Heart left ventricle (tissue), 16 donors: ENCODE measurements around the gene GNL3. TPM values are rescaled to one million over a fixed set of nuclear protein-coding genes. Genes with fewer than 3 reads are reported as not detected.

Source experiments
- ATAC-seq, 4 donors: fragments of 200-7000 bp; cut with Tn5 transposase; one replicate each; pipeline ENCODE4 v1.9.1; 2020 to 2022; ENCODE audit warnings: moderate library complexity in 4 of 4, mild to moderate bottlenecking in 3 of 4, moderate number of reproducible peaks in 1 of 4
- DNase-seq, 5 donors: peaks; one replicate each; pipeline ENCODE4 v3.0.0-alpha.2; 2020
- H3K27ac ChIP-seq, 12 donors: fragments of 200-600 bp; sonication (generic) in 4 of 12; one replicate each; pipeline versions ENCODE4 v1.5.0 to v1.8.0; 2016 to 2022; ENCODE audit warnings: mild to moderate bottlenecking in 2 of 12
- H3K27me3 ChIP-seq, 9 donors: fragments of 200-600 bp; sonication (generic) in 2 of 9; one replicate each; pipeline versions ENCODE4 v1.5.1 to v1.8.0; 2016 to 2022; ENCODE audit warnings: mild to moderate bottlenecking in 3 of 9
- H3K36me3 ChIP-seq, 9 donors: fragments of 200-600 bp; sonication (generic) in 2 of 9; one replicate each; pipeline versions ENCODE4 v1.5.0 to v1.8.0; 2018 to 2022; ENCODE audit warnings: mild to moderate bottlenecking in 2 of 9
- H3K4me1 ChIP-seq, 12 donors: fragments of 200-600 bp; sonication (generic) in 4 of 12; one replicate each; pipeline versions ENCODE4 v1.5.0 to v1.8.0; 2016 to 2022; ENCODE audit warnings: mild to moderate bottlenecking in 3 of 12
- H3K4me3 ChIP-seq, 12 donors: fragments of 200-600 bp; sonication (generic) in 4 of 12; one replicate each; pipeline versions ENCODE4 v1.5.0 to v1.8.0; 2017 to 2022; ENCODE audit warnings: mild to moderate bottlenecking in 9 of 12, moderate library complexity in 4 of 12
- H3K9me3 ChIP-seq, 12 donors: fragments of 200-600 bp; sonication (generic) in 4 of 12; one replicate each; pipeline versions ENCODE4 v1.5.0 to v1.8.0; 2016 to 2022; ENCODE audit warnings: mild to moderate bottlenecking in 1 of 12
- CTCF ChIP-seq, 12 donors: fragments of 200-600 bp; sonication (generic) in 4 of 12; IDR thresholded peaks; one replicate each; pipeline versions ENCODE4 v1.5.0 to v1.8.0; 2018 to 2022; ENCODE audit warnings: antibody characterized with exemption in 12 of 12, mild to moderate bottlenecking in 5 of 12
- POLR2A ChIP-seq, 2 donors: fragments of 450-650 bp; IDR thresholded peaks; one replicate each; pipeline ENCODE4 v1.6.1; 2017; ENCODE audit warnings: antibody characterized with exemption in 2 of 2, mild to moderate bottlenecking in 2 of 2, moderate library complexity in 2 of 2
- WGBS, 4 donors: extraction: QIAGEN DNeasy Blood & Tissue Kit in 2 of 4; methylation state at CpG; one replicate each; pipeline versions ENCODE4 v1.1.5 to v1.1.7; 2013 to 2018; 5-methylcytosine and 5-hydroxymethylcytosine counted together
- intact Hi-C, 10 donors: fragments of 100-400 bp; cut with DNase I; formaldehyde crosslinking; loops; one replicate each; pipeline versions ENCODE4 v1.11.1 to v1.14.2; 2022
- long read RNA-seq, 3 donors: library from polyadenylated mRNA; unstranded; transcript quantifications; one replicate each; pipeline ENCODE4 v2.0.0, GENCODE V29; 2020 to 2021
- polyA plus RNA-seq, 2 donors: library from polyadenylated mRNA; stranded (reverse); fragments of 200-250 nt; gene quantifications; one replicate each; pipeline ENCODE4 v1.2.3, GENCODE V29; 2013
- total RNA-seq, 9 donors: library from RNA; depleted of rRNA in 2 of 9; stranded (reverse); fragments of >200 nt in 2 of 9; fragmentation: NEBNext Ultra II Directional in 3 of 9; extraction: Animal tissue kit (Norgen Biotek cat#: 25700) in 3 of 9; gene quantifications; one replicate each; pipeline versions ENCODE4 v1.1.0 to v1.2.4, GENCODE V29; 2016 to 2023
- donor health status: ischemic (EF 13 %, LVEDD 7.1; RV severe dilation, severe dysfunction).
- donor health status: healthy with polysubstance abuse.
- donor health status: DM: no; HTN: yes; CAD: no.
- donor health status: DM: no; HTN: no; CAD: no.
- donor health status: ischemic (EF 25% LVEDD 6.9; RV normal size, moderate dysfunction).
- donor health status: ischemic (EF 25% LVEDD 5.7; RV mildly dilated, moderate dysfunction).
- donor health status: healthy.
- donor health status: DM: yes; HTN: yes; CAD: no.
- donor health status: ischemic (EF 35%, LVEDD 5.7; RV mildly dilated, moderate dysfunction).
- donor health status: nonischemic (EF 11% LVEDD 7.7; RV severe dilation, severe dysfunction).
- donor health status: DM: yes; HTN: yes; CAD: no.
- donor health status: PGD.
- donor health status: ischemic (EF 29% LVEDD 5.4; RV normal size, mild dysfunction).
- donor health status: nonischemic (EF 23%, LVEDD 6.1; RV moderate dilation, normal function).

GNL3 gene
- total RNA-seq: 10 to 100 TPM; 23.6 to 47.4 (median 29.4) TPM
- 10 to 100 TPM; 25.4 to 85.3 TPM for polyA plus RNA-seq
- long read RNA-seq, donor 1, transcript GNL3-202 (15 exons, 2,040 nt): major isoform, 27 of 47 reads
- long read RNA-seq, donor 1, partial matches to known transcripts: 1 of 47 reads
- long read RNA-seq, donor 1, other reads (novel, unspliced or antisense): 19 of 47 reads
- long read RNA-seq, donor 2, transcript GNL3-202 (15 exons, 2,040 nt): major isoform, 114 of 153 reads
- long read RNA-seq, donor 2, partial matches to known transcripts: 18 of 153 reads
- long read RNA-seq, donor 2, other reads (novel, unspliced or antisense): 20 of 153 reads
- long read RNA-seq, donor 3, transcript GNL3-202 (15 exons, 2,040 nt): major isoform, 29 of 52 reads
- long read RNA-seq, donor 3, partial matches to known transcripts: 2 of 52 reads
- long read RNA-seq, donor 3, other reads (novel, unspliced or antisense): 19 of 52 reads

GRCh38 chr3:52685709-52686691, at the start of gene GNL3, which contains the start of gene PBRM1:
Gene GNL3, plus strand, starts transcription at chr3:52686032. Its CDS starts 61 bp downstream, at chr3:52686093.
Gene PBRM1, minus strand, starts transcription at chr3:52685913.
- Histone ChIP-seq H3K4me3 (peak within 1 kb of the TSS; percentile 55 to 91 (median 84)), H3K9me3 (no peaks in the 10 kb centered on the region), H3K27me3 (no peaks in the 10 kb centered on the region), H3K4me1 (peaks cover 12 to 64% (median 42%) of the 10 kb centered on the region in 12 donors), H3K27ac (peak within 1 kb of the TSS; percentile 91 to 99 (median 98)), H3K36me3 (peaks cover 5 to 52% (median 41%) of the 10 kb centered on the region in 9 donors)
- intact Hi-C loops: loop anchor here in 7 of 10 donors (1.0 to 10.0 kb wide), 6 partner anchors 19 to 231 kb away; partner anchors contain the start of genes GLT8D1 (in 1 of the 7), NISCH (in 1 of the 7), SPCS1 (in 1 of the 7) and TNNC1 (in 1 of the 7)
- ATAC-seq: peak; percentile 87 to 95 (median 92)
- no peak for TF ChIP-seq CTCF (IDR thresholded peaks at IDR 0.05)
- peak in 1 of 2 donors; percentile 87 for TF ChIP-seq POLR2A (IDR thresholded peaks at IDR 0.05)
- peak; percentile 94 to 96 (median 95) for DNase-seq
- WGBS, 4 donors: 0 to 1% (median 0%) methylated on average over 40 to 82 of the region's 82 CpGs

- Histone ChIP-seq H3K4me3 (no peak overlapping the region), H3K4me1 (no peaks in the 10 kb centered on the region), H3K36me3 (peaks cover 5 to 100% (median 92%) of the 10 kb centered on the region in 9 donors), H3K27me3 (no peaks in the 10 kb centered on the region), H3K27ac (no peak overlapping the region), H3K9me3 (no peaks in the 10 kb centered on the region)
- DNase-seq (no peak), ATAC-seq (no peak)
- intact Hi-C loops: no loop called here
- TF ChIP-seq CTCF (IDR thresholded peaks at IDR 0.05) (no peak), POLR2A (IDR thresholded peaks at IDR 0.05) (no peak)
- 82 to 93% (median 89%) methylated on average over 4 of the region's 4 CpGs for WGBS, 4 donors
Measured at GRCh38 chr3:52636673-52637072, 49.2 kb upstream of the GNL3 start.

GRCh38 chr3:52645549-52645948, 40.3 kb upstream of the GNL3 start:
- Histone ChIP-seq H3K27me3 (no peaks in the 10 kb centered on the region), H3K4me1 (peaks cover 0 to 11% (median 0%) of the 10 kb centered on the region in 12 donors), H3K36me3 (peaks cover 0 to 100% (median 98%) of the 10 kb centered on the region in 9 donors), H3K9me3 (no peaks in the 10 kb centered on the region), H3K4me3 (no peak overlapping the region), H3K27ac (no peak overlapping the region)
- ATAC-seq (no peak), DNase-seq (no peak)
- WGBS, 4 donors: 95 to 97% (median 96%) methylated on average over 6 of the region's 6 CpGs
- intact Hi-C loops: loop anchor here in 1 of 10 donors (10.0 kb wide), 1 partner anchor 91 kb away; no protein-coding TSS in a partner anchor
- no peak for TF ChIP-seq POLR2A (IDR thresholded peaks at IDR 0.05)
- TF ChIP-seq CTCF (IDR thresholded peaks at IDR 0.05): no peak
